H1 (cell line): ENCODE results near the gene MB. TPM values are rescaled to one million over a fixed set of nuclear protein-coding genes. Genes with fewer than 3 reads are reported as not detected.

Source experiments
- CTCF ChIA-PET: fragments of 300-600 bp; sonication (Branson Sonifier 250); formaldehyde crosslinking; loops from one replicate; lab custom pipeline; 2021; ENCODE audit not compliant: partially characterized antibody; lab: Charles Lee
- POLR2A ChIA-PET: fragments of 300-600 bp; sonication (Branson Sonifier 250); formaldehyde crosslinking; loops from one replicate; lab custom pipeline; 2021; ENCODE audit warnings: inconsistent platforms; ENCODE audit not compliant: partially characterized antibody; lab: Charles Lee
- DNase-seq, 2 experiments: peaks; one replicate each; pipeline versions ENCODE4 v3.0.0 to v3.0.0-alpha.2; 2010 to 2022; ENCODE audit warnings: low spot score in 2 of 2, low read depth in 1 of 2, mixed read lengths in 1 of 2
- FAIRE-seq: peaks from 2 replicates; lab custom pipeline; 2011; peaks lifted over from hg19 to GRCh38; lab: Jason Lieb, UNC
- H2AFZ ChIP-seq: 2 replicates; pipeline ENCODE4 v1.8.1; 2012; ENCODE audit warnings: low read length, inconsistent platforms
- H2AK5ac ChIP-seq: 2 replicates; pipeline ENCODE4 v1.6.1; 2013; ENCODE audit warnings: low read depth, low read length
- H2BK120ac ChIP-seq: replicated peaks from 2 replicates; pipeline ENCODE3; 2013; ENCODE audit warnings: low read depth, low read length, inconsistent platforms
- H2BK12ac ChIP-seq: 2 replicates; pipeline ENCODE4 v1.6.1; 2013; ENCODE audit warnings: low read depth, low read length
- H2BK15ac ChIP-seq: 2 replicates; pipeline ENCODE4 v1.6.1; 2013; ENCODE audit warnings: low read length
- H2BK20ac ChIP-seq: 2 replicates; pipeline ENCODE4 v1.6.1; 2013; ENCODE audit warnings: low read length
- H2BK5ac ChIP-seq: 2 replicates; pipeline ENCODE4 v1.6.1; 2013; ENCODE audit warnings: low read depth, low read length
- H3K14ac ChIP-seq: 2 replicates; pipeline ENCODE4 v1.6.1; 2013; ENCODE audit warnings: inconsistent platforms; ENCODE audit not compliant: insufficient read length
- H3K18ac ChIP-seq: 2 replicates; pipeline ENCODE4 v1.6.1; 2013; ENCODE audit warnings: low read length; ENCODE audit errors: extremely low read depth
- H3K23ac ChIP-seq: 2 replicates; pipeline ENCODE4 v1.6.1; 2013; ENCODE audit warnings: inconsistent platforms; ENCODE audit not compliant: insufficient read length
- H3K23me2 ChIP-seq: 2 replicates; pipeline ENCODE4 v1.6.1; 2013; ENCODE audit warnings: low read depth, low read length
- H3K27ac ChIP-seq: 2 replicates; pipeline ENCODE4 v1.6.1; 2011; ENCODE audit warnings: low read depth, low read length, inconsistent platforms
- H3K27me3 ChIP-seq, 4 experiments: replicated peaks in 1 of 4; 1 replicate in 1 of 4; 2 replicates in 3 of 4; pipeline versions ENCODE4 v1.6.1 to v1.8.1; 2011 to 2013; ENCODE audit warnings: low read length in 3 of 4, mild to moderate bottlenecking in 3 of 4, inconsistent platforms in 2 of 4, mixed read lengths in 2 of 4, moderate library complexity in 1 of 4; ENCODE audit not compliant: control insufficient read depth in 3 of 4, insufficient read depth in 3 of 4; ENCODE audit errors: extremely low read depth in 1 of 4
- H3K36me3 ChIP-seq, 4 experiments: 2 replicates each; pipeline versions ENCODE4 v1.6.1 to v1.8.1; 2011 to 2013; ENCODE audit warnings: mild to moderate bottlenecking in 4 of 4, low read length in 3 of 4, moderate library complexity in 2 of 4, control low read depth in 1 of 4, inconsistent platforms in 1 of 4; ENCODE audit not compliant: insufficient read depth in 4 of 4, control insufficient read depth in 2 of 4
- H3K4ac ChIP-seq: replicated peaks from 2 replicates; pipeline ENCODE3; 2013; ENCODE audit warnings: low read length, low read depth, mixed read lengths, inconsistent platforms; ENCODE audit not compliant: insufficient read length
- H3K4me1 ChIP-seq, 4 experiments: replicated peaks in 1 of 4; 1 replicate in 1 of 4; 2 replicates in 3 of 4; pipeline versions ENCODE4 v1.6.1 to v1.8.1; 2011 to 2013; ENCODE audit warnings: low read length in 3 of 4, inconsistent platforms in 2 of 4, mixed read lengths in 1 of 4; ENCODE audit not compliant: insufficient read depth in 4 of 4, control insufficient read depth in 3 of 4
- H3K4me2 ChIP-seq, 2 experiments: 2 replicates each; pipeline versions ENCODE4 v1.6.1 to v1.8.1; 2011 to 2013; ENCODE audit warnings: low read depth in 2 of 2, low read length in 2 of 2, control low read depth in 1 of 2, inconsistent platforms in 1 of 2, mild to moderate bottlenecking in 1 of 2; ENCODE audit not compliant: insufficient read depth in 1 of 2
- H3K4me3 ChIP-seq, 4 experiments: fragments of 200-600, 300-600 bp in 1 of 4; sonication (generic), shearing (Covaris generic), sonication (Bioruptor Twin) in 1 of 4; 2 replicates each; pipeline versions ENCODE4 v1.5.1 to v1.8.1; 2011 to 2016; ENCODE audit warnings: low read length in 4 of 4, low read depth in 3 of 4, control low read depth in 2 of 4, inconsistent platforms in 2 of 4, mild to moderate bottlenecking in 2 of 4, mixed read lengths in 1 of 4, moderate library complexity in 1 of 4; ENCODE audit not compliant: insufficient read depth in 2 of 4; ENCODE audit errors: extremely low read depth in 1 of 4
- H3K56ac ChIP-seq: replicated peaks from 2 replicates; pipeline ENCODE3; 2013; ENCODE audit warnings: low read depth, mild to moderate bottlenecking, mixed read lengths, low read length, inconsistent platforms; ENCODE audit not compliant: insufficient read length
- H3K79me1 ChIP-seq: 2 replicates; pipeline ENCODE4 v1.6.1; 2013; ENCODE audit warnings: low read depth, low read length, control low read depth
- H3K79me2 ChIP-seq, 2 experiments: 2 replicates each; pipeline versions ENCODE4 v1.6.1 to v1.8.1; 2012 to 2013; ENCODE audit warnings: low read length in 2 of 2, mild to moderate bottlenecking in 2 of 2, inconsistent platforms in 1 of 2; ENCODE audit not compliant: insufficient read depth in 2 of 2, control insufficient read depth in 1 of 2
- H3K9ac ChIP-seq, 4 experiments: replicated peaks in 1 of 4; 1 replicate in 1 of 4; 2 replicates in 3 of 4; pipeline versions ENCODE4 v1.6.1 to v1.8.1; 2011 to 2013; ENCODE audit warnings: low read depth in 3 of 4, low read length in 3 of 4, control low read depth in 2 of 4, mild to moderate bottlenecking in 2 of 4, moderate library complexity in 2 of 4, inconsistent platforms in 1 of 4; ENCODE audit errors: extremely low read depth in 1 of 4
- H3K9me3 ChIP-seq, 2 experiments: 2 replicates each; pipeline versions ENCODE4 v1.6.1 to v1.8.1; 2012 to 2013; ENCODE audit warnings: mild to moderate bottlenecking in 2 of 2, moderate library complexity in 2 of 2, control low read depth in 1 of 2, inconsistent platforms in 1 of 2, low read depth in 1 of 2, low read length in 1 of 2, mixed read lengths in 1 of 2; ENCODE audit not compliant: insufficient read depth in 2 of 2
- H4K20me1 ChIP-seq, 2 experiments: replicated peaks in 1 of 2; 2 replicates each; pipeline versions ENCODE3 to v1.8.1; 2011 to 2013; ENCODE audit warnings: inconsistent platforms in 2 of 2, low read length in 2 of 2, mild to moderate bottlenecking in 1 of 2; ENCODE audit not compliant: insufficient read depth in 2 of 2, control insufficient read depth in 1 of 2
- H4K5ac ChIP-seq: 2 replicates; pipeline ENCODE4 v1.6.1; 2013; ENCODE audit warnings: low read length, low read depth, mixed read lengths, inconsistent platforms; ENCODE audit not compliant: insufficient read length
- H4K8ac ChIP-seq: 2 replicates; pipeline ENCODE4 v1.8.0; 2013; ENCODE audit warnings: mild to moderate bottlenecking, moderate library complexity, low read length, inconsistent platforms; ENCODE audit not compliant: insufficient read depth; ENCODE audit errors: extremely low read depth
- H4K91ac ChIP-seq: replicated peaks from 2 replicates; pipeline ENCODE3; 2013; ENCODE audit warnings: low read length, mixed read lengths, inconsistent platforms; ENCODE audit not compliant: insufficient read length
- ASH2L ChIP-seq: fragments of 200-600, 300-600 bp; sonication (generic); IDR thresholded peaks from one replicate; pipeline ENCODE4 v1.7.1; 2017; ENCODE audit warnings: low read length
- CBX8 ChIP-seq: fragments of 300-800, 300-1000 bp; sonication (generic); IDR thresholded peaks from 2 replicates; pipeline ENCODE4 v1.7.1; 2016; ENCODE audit warnings: low read depth, low read length, borderline replicate concordance
- CEBPB ChIP-seq: IDR thresholded peaks from 2 replicates; pipeline ENCODE4 v1.6.1; 2012; ENCODE audit warnings: low read depth, low read length
- CHD2 ChIP-seq: IDR thresholded peaks from 2 replicates; pipeline ENCODE4 v1.6.1; 2012; ENCODE audit warnings: low read length, improper control_type of control experiment
- CREB1 ChIP-seq: IDR thresholded peaks from 2 replicates; pipeline ENCODE4 v1.6.1; 2012; ENCODE audit warnings: inconsistent platforms
- HDAC2 ChIP-seq, 2 experiments: fragments of 300-600 bp in 1 of 2; sonication (generic) in 1 of 2; IDR thresholded peaks; 2 replicates each; pipeline ENCODE4 v1.6.1; 2011 to 2012; ENCODE audit warnings: low read depth in 2 of 2, low read length in 2 of 2, mild to moderate bottlenecking in 2 of 2, moderate library complexity in 2 of 2, borderline replicate concordance in 1 of 2, inconsistent platforms in 1 of 2
- KDM1A ChIP-seq: fragments of 200-600, 300-600 bp; sonication (generic); IDR thresholded peaks from 2 replicates; pipeline ENCODE4 v1.7.1; 2016; ENCODE audit warnings: mild to moderate bottlenecking, low read length, borderline replicate concordance
- NANOG ChIP-seq: IDR thresholded peaks from 2 replicates; pipeline ENCODE4 v1.6.1; 2011; ENCODE audit warnings: low read length, low read depth, mild to moderate bottlenecking, inconsistent platforms; ENCODE audit not compliant: insufficient read depth, poor library complexity, severe bottlenecking
- POLR2A ChIP-seq, 2 experiments: IDR thresholded peaks; 1 replicate in 1 of 2; 2 replicates in 1 of 2; pipeline ENCODE4 v1.6.1; 2011; ENCODE audit warnings: low read depth in 2 of 2, low read length in 2 of 2, mild to moderate bottlenecking in 2 of 2; ENCODE audit errors: control extremely low read depth in 1 of 2
- POU5F1 ChIP-seq: IDR thresholded peaks from 2 replicates; pipeline ENCODE4 v1.6.1; 2011; ENCODE audit warnings: low read depth, mild to moderate bottlenecking, low read length, moderate library complexity
- SIX5 ChIP-seq: IDR thresholded peaks from 2 replicates; pipeline ENCODE4 v1.6.1; 2011; ENCODE audit warnings: mild to moderate bottlenecking, low read depth, low read length
- SP4 ChIP-seq: IDR thresholded peaks from 2 replicates; pipeline ENCODE4 v1.6.1; 2012; ENCODE audit warnings: low read length, inconsistent platforms
- ZNF274 ChIP-seq: IDR thresholded peaks from 2 replicates; pipeline ENCODE4 v1.7.0; 2012; ENCODE audit warnings: low read length, borderline replicate concordance; ENCODE audit errors: extremely low read depth
- WGBS, 2 experiments: shearing (Covaris generic) in 1 of 2; methylation state at CpG; one replicate each; pipeline versions ENCODE4 v1.1.6 to v1.1.7; 2013 to 2015; ENCODE audit warnings: low lambda C conversion rate in 2 of 2, mixed read lengths in 2 of 2, inconsistent platforms in 1 of 2, low coverage in 1 of 2, missing lambda C conversion rate in 1 of 2; ENCODE audit not compliant: insufficient replicate concordance in 2 of 2, insufficient coverage in 1 of 2, insufficient read length in 1 of 2; ENCODE audit errors: extremely low coverage in 1 of 2, missing lambda C conversion rate in 1 of 2; 5-methylcytosine and 5-hydroxymethylcytosine counted together
- polyA plus RNA-seq, 7 experiments: library from polyadenylated mRNA; depleted of rRNA in 3 of 7; stranded (reverse) in 5 of 7; unstranded in 2 of 7; fragments of >200 nt in 5 of 7; fragments of 200-250 nt in 2 of 7; gene quantifications; 1 replicate in 5 of 7; 2 replicates in 1 of 7; 4 replicates in 1 of 7; pipeline versions ENCODE4 v1.2.1 to v1.2.3, GENCODE V29; 2011 to 2013; ENCODE audit warnings: missing spikeins in 2 of 7, mixed read lengths in 2 of 7
- total RNA-seq: library from RNA; stranded (reverse); fragmentation: NEBNext Ultra II Directional; extraction: Animal tissue kit (Norgen Biotek cat#: 25700); gene quantifications from 2 replicates; pipeline ENCODE4 v1.2.1, GENCODE V29; 2021
- TF ChIP-seq, protein P1 (sequence below): IDR thresholded peaks from 2 replicates; pipeline ENCODE4 v1.6.1; 2012; ENCODE audit warnings: inconsistent platforms
- TF ChIP-seq, protein P2 (sequence below): IDR thresholded peaks from 2 replicates; pipeline ENCODE4 v1.6.1; 2011; ENCODE audit warnings: low read depth, mild to moderate bottlenecking, low read length; ENCODE audit not compliant: insufficient read depth

MB gene
- total and polyA plus RNA-seq, 2 of the 8 experiments (the other 6 are each of a cell fraction or from before 2014, with no cell fraction given), result 1.5 TPM; not detected in 1

GRCh38 chr22:35608088-35608487, 9.0 kb downstream of the MB start:
- no peak overlapping the region for H3K4me3 ChIP-seq
- H4K8ac ChIP-seq, result no peak overlapping the region; the same call in 1 of the 2 replicates
- no peak overlapping the region for H2BK20ac ChIP-seq
- H2BK15ac ChIP-seq, result no peak overlapping the region
- H3K4me1 ChIP-seq, result no peaks in the 10 kb centered on the region
- FAIRE-seq (no peak), DNase-seq (no peak)
- no peak overlapping the region for H3K4ac ChIP-seq
- no peaks in the 10 kb centered on the region for H3K79me2 ChIP-seq
- ChIA-PET POLR2A (no interaction called here), CTCF (no interaction called here)
- no peak overlapping the region for H2BK120ac ChIP-seq
- no peak overlapping the region for H2AFZ ChIP-seq
- no peak overlapping the region for H2BK5ac ChIP-seq
- no peak overlapping the region for H3K9ac ChIP-seq
- no peak overlapping the region for H4K5ac ChIP-seq
- H2AK5ac ChIP-seq, result no peak overlapping the region
- no peaks in the 10 kb centered on the region for H3K79me1 ChIP-seq
- peaks cover 0 to 2% of the 10 kb centered on the region in 2 experiments for H4K20me1 ChIP-seq
- H3K23ac ChIP-seq, result no peak overlapping the region
- no peak overlapping the region for H3K4me2 ChIP-seq
- WGBS, 2 experiments, result 89% methylated on average over 11 of the region's 11 CpGs; no CpG with 5 or more reads in 1 of the 2 experiments
- no peaks in the 10 kb centered on the region for H3K9me3 ChIP-seq
- H3K27ac ChIP-seq, result no peak overlapping the region
- no peak overlapping the region for H3K18ac ChIP-seq
- H2BK12ac ChIP-seq, result no peak overlapping the region
- H3K23me2 ChIP-seq, result no peaks in the 10 kb centered on the region
- no peak overlapping the region for H4K91ac ChIP-seq
- no peak overlapping the region for H3K56ac ChIP-seq
- no peaks in the 10 kb centered on the region for H3K36me3 ChIP-seq
- H3K14ac ChIP-seq, result no peak overlapping the region
- H3K27me3 ChIP-seq, result no peaks in the 10 kb centered on the region; a peak in 1 of 7 replicates
- TF ChIP-seq SIX5, result no peak
- no peak for TF ChIP-seq CEBPB
- no peak for TF ChIP-seq ZNF274
- TF ChIP-seq NANOG, result no peak
- no peak for TF ChIP-seq POLR2A (IDR thresholded peaks at IDR 0.05; ENCODE audit: control extremely low read depth in 1 of 2, low read depth in 2 of 2, low read length in 2 of 2)
- TF ChIP-seq HDAC2 (IDR thresholded peaks at IDR 0.05; ENCODE audit: borderline replicate concordance in 1 of 2, low read depth in 2 of 2, low read length in 2 of 2), result no peak
- TF ChIP-seq CBX8, result no peak
- TF ChIP-seq POU5F1, result no peak
- TF ChIP-seq, protein P1, sequence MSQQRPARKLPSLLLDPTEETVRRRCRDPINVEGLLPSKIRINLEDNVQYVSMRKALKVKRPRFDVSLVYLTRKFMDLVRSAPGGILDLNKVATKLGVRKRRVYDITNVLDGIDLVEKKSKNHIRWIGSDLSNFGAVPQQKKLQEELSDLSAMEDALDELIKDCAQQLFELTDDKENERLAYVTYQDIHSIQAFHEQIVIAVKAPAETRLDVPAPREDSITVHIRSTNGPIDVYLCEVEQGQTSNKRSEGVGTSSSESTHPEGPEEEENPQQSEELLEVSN, result no peak
- TF ChIP-seq, protein P2, sequence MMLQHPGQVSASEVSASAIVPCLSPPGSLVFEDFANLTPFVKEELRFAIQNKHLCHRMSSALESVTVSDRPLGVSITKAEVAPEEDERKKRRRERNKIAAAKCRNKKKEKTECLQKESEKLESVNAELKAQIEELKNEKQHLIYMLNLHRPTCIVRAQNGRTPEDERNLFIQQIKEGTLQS, result no peak
- no peak for TF ChIP-seq KDM1A
- TF ChIP-seq CHD2, result no peak
- no peak for TF ChIP-seq CREB1
- no peak for TF ChIP-seq ASH2L
- no peak for TF ChIP-seq SP4
